Ammon's horn (tissue), 1 donor: Measurements from ENCODE around the gene SEC16A.

ENCODE experiments used
- DNase-seq: peaks from one replicate; pipeline ENCODE4 v3.0.0-alpha.2; 2016; ENCODE audit warnings: low spot score

SEC16A gene

GRCh38 chr9:136486823-136487620 is 4.2 kb upstream of the SEC16A start:
- no peak for DNase-seq

- DNase-seq: no peak
These were observed 3.3 kb upstream of the SEC16A start for GRCh38 chr9:136486131-136486530.

- DNase-seq: peak; percentile 91
These were observed 2.5 kb upstream of the SEC16A start for GRCh38 chr9:136485049-136486045.

GRCh38 chr9:136484153-136485048 is 1.6 kb upstream of the SEC16A start:
- peak; percentile 40 for DNase-seq

GRCh38 chr9:136483589-136484152 is 831 bp upstream of the SEC16A start:
- peak; percentile 92 for DNase-seq

GRCh38 chr9:136482046-136482792 is 621 bp downstream of the SEC16A start:
- DNase-seq: no peak

- no peak for DNase-seq
These were observed 1.3 kb downstream of the SEC16A start for GRCh38 chr9:136481558-136481957.

GRCh38 chr9:136476369-136477150 is 6.3 kb downstream of the SEC16A start:
- DNase-seq: no peak

- DNase-seq: no peak
These were observed 7.6 kb downstream of the SEC16A start for GRCh38 chr9:136474974-136475865.

GRCh38 chr9:136474021-136474640 is 8.7 kb downstream of the SEC16A start:
- no peak for DNase-seq

- no peak for DNase-seq
These were observed 9.5 kb downstream of the SEC16A start for GRCh38 chr9:136473354-136473721.

- DNase-seq: no peak
These were observed 10.0 kb downstream of the SEC16A start for GRCh38 chr9:136472640-136473353.

- DNase-seq: no peak
These were observed 10.9 kb downstream of the SEC16A start for GRCh38 chr9:136471802-136472487.

GRCh38 chr9:136470792-136471469 is 11.9 kb downstream of the SEC16A start:
- DNase-seq: no peak

GRCh38 chr9:136470356-136470755 is 12.5 kb downstream of the SEC16A start:
- DNase-seq: no peak

- DNase-seq: no peak
These were observed 15.1 kb downstream of the SEC16A start for GRCh38 chr9:136467766-136468165.

- DNase-seq: no peak
These were observed 16.7 kb downstream of the SEC16A start for GRCh38 chr9:136466155-136466541.
